Renal pelvis (tissue), 4 donors: ENCODE measurements around the gene KCNJ18. TPM values are rescaled to one million over a fixed set of nuclear protein-coding genes. Genes with fewer than 3 reads are reported as not detected.
"Not testable (repeated sequence)": the region's sequence is repeated elsewhere in the genome, so short reads cannot be mapped to it uniquely, and the experiment has no call there.

Experiments used
- DNase-seq: peaks from one replicate; pipeline ENCODE4 v3.0.0-alpha.2; 2013
- polyA plus RNA-seq, 3 donors: library from polyadenylated mRNA; unstranded; fragments of 120-200 nt; gene quantifications; one replicate each; pipeline ENCODE4 v1.2.1, GENCODE V29; 2013; ENCODE audit not compliant: insufficient read length in 3 of 3

Gene KCNJ18
- polyA plus RNA-seq, 3 donors = not detected

DNA sequence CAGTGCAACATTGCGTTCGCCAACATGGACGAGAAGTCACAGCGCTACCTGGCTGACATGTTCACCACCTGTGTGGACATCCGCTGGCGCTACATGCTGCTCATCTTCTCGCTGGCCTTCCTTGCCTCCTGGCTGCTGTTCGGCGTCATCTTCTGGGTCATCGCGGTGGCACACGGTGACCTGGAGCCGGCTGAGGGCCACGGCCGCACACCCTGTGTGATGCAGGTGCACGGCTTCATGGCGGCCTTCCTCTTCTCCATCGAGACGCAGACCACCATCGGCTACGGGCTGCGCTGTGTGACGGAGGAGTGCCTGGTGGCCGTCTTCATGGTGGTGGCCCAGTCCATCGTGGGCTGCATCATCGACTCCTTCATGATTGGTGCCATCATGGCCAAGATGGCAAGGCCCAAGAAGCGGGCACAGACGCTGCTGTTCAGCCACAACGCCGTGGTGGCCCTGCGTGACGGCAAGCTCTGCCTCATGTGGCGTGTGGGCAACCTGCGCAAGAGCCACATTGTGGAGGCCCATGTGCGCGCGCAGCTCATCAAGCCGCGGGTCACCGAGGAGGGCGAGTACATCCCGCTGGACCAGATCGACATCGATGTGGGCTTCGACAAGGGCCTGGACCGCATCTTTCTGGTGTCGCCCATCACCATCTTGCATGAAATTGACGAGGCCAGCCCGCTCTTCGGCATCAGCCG lies 10.8 kb downstream of the KCNJ18 start:
- DNase-seq = not testable (repeated sequence)

DNA sequence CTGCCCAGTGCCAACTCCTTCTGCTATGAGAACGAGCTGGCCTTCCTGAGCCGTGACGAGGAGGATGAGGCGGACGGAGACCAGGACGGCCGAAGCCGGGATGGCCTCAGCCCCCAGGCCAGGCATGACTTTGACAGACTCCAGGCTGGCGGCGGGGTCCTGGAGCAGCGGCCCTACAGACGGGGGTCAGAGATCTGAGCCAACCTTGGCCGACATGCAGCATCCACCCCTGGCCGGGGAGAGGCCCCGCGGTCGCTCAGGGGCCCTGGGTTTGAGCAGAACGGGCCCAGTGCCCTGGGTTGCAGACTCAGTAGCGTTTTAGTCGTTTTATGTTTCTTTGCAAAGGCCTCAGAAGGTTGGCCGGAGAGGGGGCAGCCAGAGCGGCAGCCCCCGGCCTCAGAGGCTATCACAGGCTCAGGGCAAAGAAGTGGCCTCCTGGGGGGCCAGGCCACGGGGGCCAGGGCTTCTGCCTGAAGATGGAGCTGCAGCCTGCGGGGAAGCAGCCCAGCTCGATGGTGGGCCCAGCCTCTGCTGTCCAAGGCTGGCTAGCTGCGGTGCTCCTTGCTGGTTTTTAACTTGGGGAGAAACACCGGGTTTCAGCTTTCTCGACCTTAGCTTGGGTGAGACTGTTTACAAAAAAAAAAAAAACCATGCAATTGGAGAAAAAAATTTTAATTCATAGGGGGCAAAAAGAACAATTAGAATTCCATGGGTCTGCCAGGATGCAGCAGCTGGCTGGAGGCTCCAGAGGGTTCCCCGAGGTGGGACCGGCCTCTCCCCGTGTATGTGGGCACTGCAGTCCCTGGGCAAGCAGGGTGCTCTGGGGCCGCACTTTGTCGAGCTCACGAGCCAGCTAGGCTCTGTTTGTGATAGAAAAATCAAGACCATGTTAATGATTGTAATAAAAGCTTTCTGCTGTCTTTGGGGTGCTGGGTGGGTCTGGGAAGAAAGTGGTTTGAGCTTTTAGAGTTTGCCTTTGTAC lies 11.9 kb downstream of the KCNJ18 start:
- not testable (repeated sequence) for DNase-seq

DNA sequence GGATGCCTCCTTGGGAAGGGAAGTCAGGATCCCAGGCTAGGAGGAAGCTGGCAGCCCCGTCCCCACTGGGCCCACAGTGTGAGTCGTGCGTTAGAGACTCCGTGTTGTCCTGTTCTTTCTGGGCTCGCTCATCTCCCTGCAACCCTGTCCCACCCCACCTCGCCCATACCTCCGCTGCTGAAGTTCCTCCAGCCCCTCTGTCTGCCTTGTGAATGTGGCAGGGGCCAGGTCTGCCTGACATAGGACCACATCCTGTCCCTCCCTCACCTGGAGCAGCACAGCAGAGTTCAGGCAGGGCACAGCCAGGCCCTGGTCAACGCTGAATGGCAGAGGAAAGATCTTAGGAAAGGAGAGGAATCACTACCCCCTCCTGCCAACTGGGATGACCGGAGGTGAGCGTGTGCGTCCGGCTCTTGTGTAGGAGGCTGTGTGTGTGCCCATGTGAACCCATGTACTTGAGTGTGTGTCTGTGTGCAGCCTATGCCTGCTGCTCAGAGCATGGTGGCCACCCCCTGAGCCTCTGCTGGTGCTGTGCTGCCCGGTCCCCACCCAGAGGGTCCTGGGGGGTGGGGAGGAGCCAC lies 12.8 kb downstream of the KCNJ18 start:
- no peak for DNase-seq

DNA sequence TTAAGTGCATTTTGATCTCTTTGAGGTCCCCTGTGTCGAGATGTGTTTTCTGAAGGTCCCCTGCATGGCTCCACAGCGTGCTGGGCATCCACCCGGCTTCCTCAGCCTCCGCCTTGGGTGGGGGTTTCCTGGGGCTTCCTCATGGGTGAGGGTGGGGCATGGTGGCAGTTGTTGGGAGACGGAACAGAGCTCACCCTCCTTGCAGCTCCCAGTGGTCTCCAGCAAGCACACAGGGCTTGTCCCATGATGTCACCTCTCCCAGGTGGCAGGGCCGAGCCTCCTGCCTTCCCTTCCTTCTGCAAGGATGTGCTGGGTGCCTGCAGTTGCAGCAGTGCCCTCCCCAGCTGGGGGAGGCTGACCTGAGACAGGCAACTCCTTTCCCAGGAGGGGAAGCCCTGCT lies 13.4 kb downstream of the KCNJ18 start:
- DNase-seq = not testable (repeated sequence)

DNA sequence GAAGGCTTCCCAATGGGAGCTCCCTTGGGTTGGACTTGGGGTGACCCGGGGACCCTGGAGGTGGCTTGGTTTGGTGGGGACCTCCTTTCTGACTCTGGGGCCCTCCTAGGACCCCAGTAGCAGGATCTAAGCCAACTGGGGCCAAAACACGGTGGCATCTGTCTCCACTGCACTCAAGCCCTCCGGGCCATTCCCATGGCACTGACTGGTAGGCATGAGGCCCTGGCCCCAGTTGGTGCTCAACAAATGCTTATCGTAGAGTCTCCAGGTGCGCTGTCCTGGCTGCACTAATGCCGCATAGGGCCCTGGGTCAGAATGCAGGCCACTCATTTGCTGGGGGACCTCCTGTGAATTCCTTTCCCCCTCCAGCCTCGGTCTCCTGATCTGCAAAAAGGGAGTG lies 14.2 kb downstream of the KCNJ18 start:
- not testable (repeated sequence) for DNase-seq

DNA sequence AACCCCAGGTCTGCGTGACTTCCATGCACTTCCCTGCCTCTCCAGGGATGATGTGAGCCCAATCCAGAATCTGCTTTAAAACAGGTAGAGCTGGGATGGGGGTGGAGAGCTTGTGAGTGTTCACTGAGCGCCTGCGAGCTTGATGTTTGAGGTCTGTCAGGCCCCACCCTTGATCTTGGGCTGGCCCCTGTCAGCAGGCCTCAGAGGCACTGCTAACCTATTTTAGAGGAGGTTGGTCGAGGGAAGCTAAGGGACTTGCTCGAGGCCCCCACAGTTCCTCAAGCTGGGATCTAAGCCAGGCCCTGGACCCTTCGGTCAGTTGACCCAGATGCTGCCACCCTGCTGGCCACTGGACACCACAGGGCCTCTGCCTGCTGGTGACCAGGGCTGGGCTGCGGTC lies 14.8 kb downstream of the KCNJ18 start:
- DNase-seq = not testable (repeated sequence)

DNA sequence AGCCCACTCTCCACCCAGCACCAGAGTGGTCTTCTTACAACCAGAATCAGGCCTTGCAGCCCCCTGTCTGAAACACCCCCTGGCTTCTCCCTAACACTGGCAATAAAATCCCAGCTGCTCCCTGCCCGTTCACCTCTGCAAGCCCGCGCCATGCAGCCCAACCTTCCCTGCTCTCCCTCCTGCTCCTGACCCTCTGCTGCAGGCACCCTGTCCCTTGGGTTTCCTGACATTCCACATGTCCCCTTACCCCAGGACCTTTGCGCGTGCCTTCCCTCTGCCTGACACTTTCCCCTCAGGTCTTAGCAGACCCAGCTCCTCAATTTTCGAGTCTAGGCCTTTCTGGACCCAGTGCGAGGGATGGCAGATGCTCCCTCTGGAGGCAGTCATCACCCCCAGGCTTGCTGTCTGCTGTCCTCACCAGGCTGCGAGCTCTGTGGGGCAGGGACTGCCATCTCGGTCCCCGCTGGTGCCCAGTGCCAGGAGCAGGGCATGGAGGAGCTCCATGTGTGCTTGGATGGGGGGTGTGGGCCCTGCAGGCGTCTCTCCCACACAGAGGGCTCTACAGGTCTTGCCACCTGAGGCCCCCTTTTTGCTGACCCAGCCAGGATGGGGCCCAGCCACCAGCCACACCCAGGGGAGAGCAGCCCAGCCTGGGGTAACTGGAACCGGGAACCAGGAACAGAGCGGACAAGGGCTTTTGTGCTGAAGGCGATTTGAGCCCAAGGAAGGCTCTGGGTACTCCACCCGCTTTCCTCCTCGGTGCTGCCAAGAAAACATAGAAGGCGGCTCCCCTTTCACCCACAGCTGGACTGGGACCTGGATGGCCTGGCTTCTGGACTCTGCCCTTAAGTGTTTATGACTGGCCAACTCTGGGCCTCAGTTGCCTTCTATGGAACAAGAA lies 15.6 kb downstream of the KCNJ18 start:
- DNase-seq = not testable (repeated sequence)

DNA sequence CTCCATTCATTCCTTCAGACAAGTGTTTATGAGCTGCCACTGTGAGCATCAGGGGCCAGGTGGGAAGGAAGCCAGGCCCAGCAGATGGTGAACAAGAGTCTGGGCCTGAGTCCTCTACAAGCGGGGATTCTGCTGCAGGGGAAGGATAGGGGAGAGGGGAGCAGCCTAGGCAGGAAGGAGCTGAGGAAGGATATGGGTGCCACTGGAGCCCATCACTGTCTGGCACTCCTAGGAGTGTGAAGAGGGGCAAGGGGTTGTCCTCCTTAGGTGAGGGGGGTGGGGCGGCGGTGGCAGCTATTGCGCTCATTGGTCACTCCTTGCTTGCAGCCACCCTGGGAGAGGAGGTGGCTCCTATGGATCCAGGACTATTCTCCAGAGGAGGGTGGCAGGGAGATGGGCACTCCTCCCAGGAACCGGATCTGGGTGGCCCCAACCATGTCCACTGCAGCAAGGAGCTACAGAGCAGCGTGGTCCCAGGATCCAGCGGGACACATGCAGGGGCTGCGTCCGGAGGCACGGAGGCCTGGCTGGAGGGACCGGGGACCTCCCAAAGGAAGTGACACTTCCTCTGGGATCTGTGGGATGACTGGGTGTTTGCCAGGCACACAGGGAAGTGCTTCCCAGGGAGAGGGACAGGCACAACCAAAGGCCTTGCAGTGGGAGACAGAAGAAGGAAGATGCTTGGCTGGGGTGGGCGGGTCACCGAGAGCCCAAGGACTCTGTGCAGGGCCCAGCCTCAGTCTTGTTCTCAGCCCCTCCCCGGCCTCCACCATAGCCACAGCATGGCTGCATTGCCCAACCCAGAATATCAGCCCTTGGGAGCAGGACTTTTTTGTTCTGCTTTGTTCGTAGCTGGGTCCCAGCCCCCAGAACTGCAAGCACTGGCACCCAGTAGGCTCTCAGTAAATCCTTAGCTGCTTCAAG lies 16.6 kb downstream of the KCNJ18 start:
- DNase-seq = not testable (repeated sequence)

DNA sequence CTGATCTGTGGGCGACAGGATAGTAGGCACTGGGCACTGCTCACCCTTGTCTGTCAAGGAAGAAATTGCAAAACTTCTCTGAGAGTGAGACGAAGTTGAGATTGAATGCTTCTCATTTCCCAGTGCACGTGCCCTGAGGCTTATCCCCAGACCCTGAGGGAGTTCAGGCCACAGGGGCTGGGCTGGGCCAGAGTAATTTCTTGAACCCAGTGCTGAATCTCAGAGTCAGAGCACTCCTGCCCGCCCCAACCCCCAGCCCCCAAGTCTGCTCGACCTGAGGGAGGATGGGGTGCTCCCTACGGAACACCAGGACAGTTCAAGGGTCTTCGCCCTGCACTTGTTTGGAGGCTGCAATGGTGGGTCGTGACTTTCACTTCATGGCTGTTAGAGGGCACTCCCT lies 17.7 kb downstream of the KCNJ18 start:
- DNase-seq = not testable (repeated sequence)

DNA sequence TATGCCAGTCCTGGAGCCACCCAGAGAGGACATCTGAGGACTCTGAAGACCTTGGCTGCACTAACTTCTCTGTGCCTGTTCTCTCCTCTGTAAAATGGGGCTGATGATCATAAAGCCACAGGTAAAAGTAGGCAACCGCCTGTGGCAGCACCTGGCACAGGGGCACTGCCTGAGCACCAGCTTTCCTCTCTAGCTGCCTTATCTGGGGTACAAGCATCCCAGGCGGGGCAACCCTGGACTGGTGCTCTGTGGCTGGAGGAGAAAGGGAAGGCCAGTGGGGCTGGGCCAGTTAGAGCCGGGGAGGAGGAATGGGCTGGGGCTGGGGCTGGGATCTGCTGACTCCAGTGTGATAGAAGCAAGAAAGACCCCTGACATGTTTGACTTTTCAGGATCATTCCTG lies 18.2 kb downstream of the KCNJ18 start:
- not testable (repeated sequence) for DNase-seq

DNA sequence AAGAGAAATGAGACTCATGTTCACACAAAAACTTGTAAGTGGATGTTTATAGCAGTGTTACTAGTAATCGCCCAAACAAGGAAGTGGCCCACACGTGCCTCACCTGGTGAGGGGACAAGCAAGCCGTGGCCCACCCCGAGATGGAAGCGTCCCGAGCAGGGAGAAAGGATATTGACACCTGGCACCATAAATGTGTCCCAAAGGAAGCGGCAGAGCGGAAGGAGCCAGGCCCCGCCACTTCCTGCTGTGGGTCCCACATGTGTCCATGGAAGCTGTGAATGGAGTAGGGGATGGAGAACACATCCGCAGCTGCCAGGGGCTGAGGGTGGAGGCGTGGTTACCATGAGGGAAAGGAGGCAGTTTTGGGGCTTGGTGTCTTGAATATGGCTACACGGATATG lies 18.9 kb downstream of the KCNJ18 start:
- DNase-seq = no peak

DNA sequence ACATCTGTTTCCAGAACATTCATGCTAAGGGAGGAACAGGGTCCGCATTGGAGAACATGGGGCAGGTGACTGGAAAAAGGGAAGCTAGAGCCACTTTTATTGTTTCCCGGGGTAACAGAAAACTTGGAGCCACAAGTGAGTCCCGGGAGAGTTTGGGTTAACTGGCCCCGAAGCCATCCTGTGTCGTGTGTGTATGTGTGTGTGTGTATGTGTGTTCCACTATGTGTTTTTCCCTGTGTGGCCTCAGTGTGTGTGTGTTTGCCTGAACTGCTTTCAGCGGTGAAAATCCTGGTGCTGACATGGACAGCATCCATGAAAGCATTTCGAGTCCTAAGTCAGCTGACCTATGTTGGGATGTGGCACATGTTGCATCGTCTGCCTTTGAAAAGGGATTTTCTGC lies 20.7 kb downstream of the KCNJ18 start:
- not testable (repeated sequence) for DNase-seq

DNA sequence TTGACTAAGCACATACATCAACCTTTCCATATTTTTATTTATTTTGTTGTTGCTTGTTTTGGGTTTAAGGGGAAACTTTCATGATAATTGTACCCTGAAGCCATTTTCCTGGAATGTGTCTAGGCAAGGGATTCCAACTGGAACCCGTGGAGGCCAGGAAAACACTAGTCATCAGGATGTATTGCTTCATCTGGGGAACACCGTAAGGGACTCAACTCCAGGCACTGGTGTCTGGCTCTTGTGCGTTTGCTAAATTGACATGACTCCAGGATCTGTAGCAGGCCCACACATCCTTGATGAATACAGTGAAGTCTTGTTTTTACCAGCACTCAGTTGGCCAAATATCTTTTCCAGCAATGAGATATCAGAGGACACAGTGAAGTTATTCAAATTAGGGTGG lies 21.3 kb downstream of the KCNJ18 start:
- not testable (repeated sequence) for DNase-seq

DNA sequence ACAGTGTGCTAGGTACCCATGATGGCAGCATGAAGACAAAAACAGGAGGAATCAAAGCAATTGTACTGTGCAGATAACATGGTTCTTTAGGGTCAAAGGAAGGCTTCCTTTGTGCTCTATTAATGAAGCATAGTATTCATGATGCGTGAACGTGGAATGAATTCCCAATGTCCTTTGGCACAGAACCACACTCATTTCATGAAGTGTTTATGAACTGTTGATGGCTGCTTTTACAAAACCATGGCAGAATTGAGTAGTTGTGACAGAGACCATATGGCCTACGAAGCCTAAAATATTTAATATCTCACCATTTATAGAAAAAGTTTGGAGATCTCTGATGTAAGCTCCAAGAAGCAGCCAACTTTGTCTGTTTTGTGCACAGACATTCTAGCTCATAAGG lies 22.4 kb downstream of the KCNJ18 start:
- DNase-seq = not testable (repeated sequence)

DNA sequence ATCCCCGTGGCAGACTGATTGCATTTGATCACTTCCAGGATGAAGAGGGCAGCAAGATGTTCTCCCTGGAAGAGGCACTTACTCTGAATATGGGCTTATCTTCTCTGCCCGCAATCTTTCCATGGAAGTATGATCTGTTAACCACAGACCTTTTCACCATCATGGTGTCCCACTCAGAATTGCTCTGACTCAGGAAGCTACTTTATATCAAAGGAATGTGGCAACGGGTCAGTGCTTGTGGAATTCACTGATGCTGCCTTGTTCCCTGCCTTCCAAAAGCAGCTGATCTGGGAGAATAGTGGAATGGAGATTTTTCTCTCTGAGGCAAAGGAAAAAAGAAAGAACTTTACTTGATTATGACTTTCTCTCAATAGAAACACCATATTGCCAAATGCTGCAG lies 23.6 kb downstream of the KCNJ18 start:
- DNase-seq = not testable (repeated sequence)

DNA sequence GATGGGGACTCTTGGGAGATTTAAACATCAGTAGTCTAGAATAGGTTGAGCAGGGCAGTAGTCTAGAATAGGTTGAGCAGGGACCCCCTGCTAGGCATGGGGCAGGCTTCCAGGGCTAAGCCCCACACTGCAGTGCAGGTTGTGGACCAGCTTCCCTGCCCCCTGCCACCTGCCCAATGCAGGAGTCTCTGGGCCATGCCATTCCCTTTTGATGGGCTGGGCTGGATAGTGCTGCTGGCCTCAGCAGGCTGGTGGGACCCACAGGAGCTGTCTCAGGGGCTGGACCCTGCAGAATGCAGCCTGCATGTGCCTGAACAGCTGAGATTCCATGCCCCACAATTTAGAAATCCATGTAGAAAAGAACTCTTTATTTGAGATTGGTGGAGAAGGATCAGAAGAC lies 26.6 kb downstream of the KCNJ18 start:
- DNase-seq = not testable (repeated sequence)

DNA sequence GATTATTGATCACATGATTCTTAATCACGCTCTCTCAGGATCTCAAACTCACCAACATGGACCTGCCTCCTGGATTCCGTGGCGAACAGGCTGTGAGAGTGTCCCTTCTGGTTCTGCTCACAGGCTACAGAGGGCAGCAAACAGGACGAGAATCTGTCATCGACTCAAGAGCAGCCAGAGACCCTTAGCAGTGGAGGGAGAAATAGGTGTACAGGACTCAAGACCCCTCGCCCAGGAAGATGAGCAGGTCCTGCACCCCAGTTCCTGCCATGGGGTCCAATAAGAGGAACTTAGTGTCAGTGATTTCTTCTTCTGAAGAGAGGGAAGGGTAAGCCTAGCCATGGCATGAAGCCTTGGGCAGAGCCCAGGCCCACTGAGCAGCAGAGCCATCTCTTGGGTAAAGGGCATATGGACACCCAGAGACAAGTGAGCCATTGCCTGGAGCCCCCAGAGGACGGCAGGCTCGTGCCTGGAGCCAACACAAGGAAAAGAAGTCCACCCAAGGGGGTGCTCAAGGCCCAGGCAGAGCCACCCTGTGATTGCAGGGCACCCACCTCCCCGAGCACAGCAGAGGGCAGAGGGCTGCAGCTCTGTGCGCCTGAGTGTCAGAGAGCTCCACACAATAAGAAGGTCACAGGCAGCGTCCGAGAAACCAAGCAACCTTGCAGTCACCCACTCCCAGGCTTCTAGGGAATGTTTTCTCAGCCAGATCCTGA lies 27.3 kb downstream of the KCNJ18 start:
- not testable (repeated sequence) for DNase-seq

DNA sequence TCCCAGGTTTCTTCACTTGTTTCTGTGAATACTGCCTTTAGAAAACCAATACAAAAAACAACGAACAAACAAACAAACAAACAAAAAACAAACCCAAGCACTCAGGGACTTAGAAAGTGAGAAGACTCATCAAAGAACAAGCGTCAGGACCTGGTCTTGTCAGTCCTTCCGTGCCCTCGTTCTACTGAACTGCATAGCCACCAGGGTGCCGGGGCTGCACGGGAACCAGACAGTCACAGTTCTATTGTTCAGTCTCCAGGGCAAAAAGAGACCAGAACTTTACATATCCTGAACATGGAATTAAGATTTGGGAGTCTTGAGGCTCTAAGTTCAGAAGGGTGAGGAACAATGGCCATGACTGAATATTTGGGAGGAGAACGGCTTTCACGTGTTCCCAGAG lies 28.2 kb downstream of the KCNJ18 start:
- DNase-seq = not testable (repeated sequence)

DNA sequence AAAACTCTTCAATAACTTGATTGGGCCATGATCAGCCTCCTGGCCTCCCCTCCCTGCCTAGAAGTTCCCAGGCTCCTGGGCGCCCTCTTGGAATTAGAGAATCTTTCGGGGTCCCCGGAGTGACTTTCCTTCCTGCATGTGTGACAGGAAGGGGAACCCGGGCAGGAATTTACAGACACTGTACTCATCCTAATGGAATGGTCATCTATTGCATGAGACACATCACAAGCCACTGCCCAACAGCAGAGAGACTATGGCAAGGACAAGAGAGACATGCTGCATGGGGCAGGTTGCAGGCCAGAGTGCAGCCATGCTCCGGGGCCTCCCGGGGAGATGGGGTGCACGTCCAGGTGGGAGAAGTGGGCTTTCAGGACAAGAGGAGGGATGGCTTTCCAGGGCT lies 29.9 kb downstream of the KCNJ18 start:
- DNase-seq = not testable (repeated sequence)
